ENCODE results near the gene FAM53B.

FAM53B gene

GRCh38 chr10:124677749-124678556 lies 66.2 kb downstream of the FAM53B start:
- peak; percentile 9 to 53 for DNase-seq

- no peak for DNase-seq
Measured at GRCh38 chr10:124677293-124677699, 66.9 kb downstream of the FAM53B start.

GRCh38 chr10:124676416-124677062 lies 67.6 kb downstream of the FAM53B start:
- DNase-seq = no peak

- DNase-seq = no peak
Measured at GRCh38 chr10:124675824-124676223, 68.4 kb downstream of the FAM53B start.

- DNase-seq = no peak
Measured at GRCh38 chr10:124675261-124675660, 68.9 kb downstream of the FAM53B start.

- DNase-seq = no peak
Measured at GRCh38 chr10:124674768-124675222, 69.4 kb downstream of the FAM53B start.

GRCh38 chr10:124672181-124672638 lies 72.0 kb downstream of the FAM53B start:
- no peak for DNase-seq

- peak; percentile 83 to 86 for DNase-seq
Measured at GRCh38 chr10:124671486-124672075, 72.6 kb downstream of the FAM53B start.

- DNase-seq = peak; percentile 82 to 83
Measured at GRCh38 chr10:124670849-124671248, 73.3 kb downstream of the FAM53B start.

- peak in 1 of 2 donors; percentile 67 for DNase-seq
Measured at GRCh38 chr10:124669824-124670654, 74.1 kb downstream of the FAM53B start.

GRCh38 chr10:124669141-124669823 lies 74.9 kb downstream of the FAM53B start:
- no peak for DNase-seq

- DNase-seq = no peak
Measured at GRCh38 chr10:124668517-124669051, 75.6 kb downstream of the FAM53B start.

- DNase-seq = no peak
Measured at GRCh38 chr10:124667425-124668345, 76.5 kb downstream of the FAM53B start.

- DNase-seq = no peak
Measured at GRCh38 chr10:124666494-124666893, 77.7 kb downstream of the FAM53B start.

GRCh38 chr10:124665980-124666379 lies 78.2 kb downstream of the FAM53B start:
- DNase-seq = no peak

GRCh38 chr10:124665558-124665957 lies 78.6 kb downstream of the FAM53B start:
- DNase-seq = no peak

GRCh38 chr10:124665091-124665490 lies 79.1 kb downstream of the FAM53B start:
- no peak for DNase-seq

GRCh38 chr10:124663766-124664360 lies 80.3 kb downstream of the FAM53B start:
- no peak for DNase-seq

GRCh38 chr10:124663228-124663627 lies 81.0 kb downstream of the FAM53B start:
- no peak for DNase-seq

GRCh38 chr10:124661660-124662180 lies 82.5 kb downstream of the FAM53B start:
- no peak for DNase-seq

All from inflammatory macrophage (primary cell).